Activated CD4-positive, alpha-beta T cell treated with anti-CD3 and anti-CD28 coated beads for 36 hours (primary cell): ENCODE data around the gene MYO3B. TPM values are rescaled to one million over a fixed set of nuclear protein-coding genes. Genes with fewer than 3 reads are reported as not detected.

Source experiments
- ATAC-seq: fragments of 200-7000 bp; cut with Tn5 transposase; one replicate; pipeline ENCODE4 v1.10.0; 2021; ENCODE audit warnings: mild to moderate bottlenecking, moderate library complexity
- CTCF ChIA-PET: fragments of 350-600 bp; sonication (Branson Sonifier 250); formaldehyde crosslinking; loops from one replicate; lab custom pipeline; 2021; ENCODE audit warnings: antibody characterized with exemption; lab: Charles Lee
- POLR2A ChIA-PET: fragments of 350-600 bp; sonication (Branson Sonifier 250); formaldehyde crosslinking; loops from one replicate; lab custom pipeline; 2021; ENCODE audit warnings: antibody characterized with exemption, inconsistent platforms; lab: Charles Lee
- DNase-seq: peaks from one replicate; pipeline ENCODE4 v3.0.0-alpha.2; 2020
- H3K27ac Mint-ChIP-seq: one replicate; pipeline ENCODE4 v1.8.0; 2021; ENCODE audit warnings: mixed read lengths
- H3K27me3 Mint-ChIP-seq: one replicate; pipeline ENCODE4 v1.8.0; 2021; ENCODE audit warnings: mixed read lengths
- H3K36me3 Mint-ChIP-seq: one replicate; pipeline ENCODE4 v1.8.0; 2021; ENCODE audit warnings: low read depth, mixed read lengths
- H3K4me1 Mint-ChIP-seq: one replicate; pipeline ENCODE4 v1.8.0; 2021; ENCODE audit warnings: mixed read lengths
- H3K4me3 Mint-ChIP-seq: one replicate; pipeline ENCODE4 v1.8.0; 2021; ENCODE audit warnings: mild to moderate bottlenecking, moderate library complexity, mixed read lengths
- H3K9me3 Mint-ChIP-seq: one replicate; pipeline ENCODE4 v1.8.0; 2021; ENCODE audit warnings: low read depth, mixed read lengths
- intact Hi-C, 2 experiments: fragments of 100-400 bp; cut with DNase I in 1 of 2; cut with micrococcal nuclease in 1 of 2; formaldehyde crosslinking; loops; one replicate each; pipeline versions ENCODE4 v1.14.2 to v1.15.1; 2022 to 2024; cut with DNase I, micrococcal nuclease
- total RNA-seq, 2 experiments: library from RNA; stranded (reverse); gene quantifications; one replicate each; pipeline ENCODE4 v1.2.3, GENCODE V29; 2021

Gene MYO3B
- total RNA-seq, 2 experiments from 2014 or later: 0.97 to 1.2 TPM

DNA sequence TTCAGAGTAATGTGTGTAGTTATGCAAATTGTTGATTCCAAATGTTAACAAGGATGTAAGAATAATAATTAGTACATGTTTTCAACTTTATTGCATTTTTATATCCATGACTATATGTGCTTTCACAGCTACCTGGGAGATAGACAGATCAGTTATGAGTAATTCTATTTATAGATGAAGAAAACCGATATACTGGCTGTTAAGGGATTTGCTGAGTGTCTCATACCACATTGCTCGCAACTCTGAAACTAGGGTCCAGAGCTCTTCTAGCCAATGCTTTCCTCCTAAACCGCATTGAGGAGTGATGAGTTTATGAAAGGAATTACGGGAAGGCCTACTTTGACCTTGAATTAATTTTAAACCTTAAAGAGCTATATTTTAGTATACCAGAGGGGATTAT is 202.3 kb downstream of the MYO3B start:
- peaks cover 7% of the 10 kb centered on the region for H3K27me3 Mint-ChIP-seq
- no peak for DNase-seq
- H3K4me1 Mint-ChIP-seq: peaks cover 3% of the 10 kb centered on the region
- H3K27ac Mint-ChIP-seq: no peak overlapping the region
- intact Hi-C loops: no loop called here
- no peak overlapping the region for H3K4me3 Mint-ChIP-seq
- ATAC-seq: no peak
- CTCF ChIA-PET: interaction anchor here (0.6 to 3.7 kb wide), 7 partner anchors 11 to 493 kb away, joined by 3 to 18 read pairs (median 4); no protein-coding TSS in a partner anchor
- POLR2A ChIA-PET: interaction anchor here (0.6 kb wide), 1 partner anchor 32 kb away, joined by 5 read pairs; no protein-coding TSS in a partner anchor
- no peaks in the 10 kb centered on the region for H3K9me3 Mint-ChIP-seq
- H3K36me3 Mint-ChIP-seq: no peaks in the 10 kb centered on the region

DNA sequence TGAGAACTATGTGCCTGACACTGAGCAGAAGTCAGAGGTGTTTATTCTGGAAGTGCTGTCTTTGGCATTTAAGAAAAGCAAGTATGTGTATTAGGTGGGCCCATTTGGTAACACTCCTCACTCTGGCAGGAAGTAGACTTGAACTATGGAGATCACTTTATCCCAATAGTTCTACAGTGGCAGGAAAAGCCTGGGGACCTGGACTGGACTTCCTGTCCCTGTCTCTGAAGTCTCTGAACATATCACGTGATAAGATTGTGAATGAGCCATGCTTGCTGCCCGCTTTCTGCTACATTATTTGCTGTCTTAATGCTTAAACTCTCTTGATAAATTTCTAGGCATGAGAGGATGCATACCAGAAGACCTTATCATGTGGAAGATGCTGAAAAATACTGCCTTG is 203.7 kb downstream of the MYO3B start:
- no peak overlapping the region for H3K4me3 Mint-ChIP-seq
- no peaks in the 10 kb centered on the region for H3K9me3 Mint-ChIP-seq
- DNase-seq: no peak
- H3K27ac Mint-ChIP-seq: no peak overlapping the region
- peaks cover 11% of the 10 kb centered on the region for H3K27me3 Mint-ChIP-seq
- CTCF ChIA-PET: interaction anchor here (0.8 to 1.0 kb wide), 2 partner anchors 21 to 28 kb away, joined by 3 read pairs; no protein-coding TSS in a partner anchor
- no peaks in the 10 kb centered on the region for H3K36me3 Mint-ChIP-seq
- POLR2A ChIA-PET: no interaction called here
- no peaks in the 10 kb centered on the region for H3K4me1 Mint-ChIP-seq
- intact Hi-C loops: no loop called here
- ATAC-seq: no peak

- H3K4me3 Mint-ChIP-seq: no peak overlapping the region
- ATAC-seq: no peak
- intact Hi-C loops: no loop called here
- ChIA-PET POLR2A (no interaction called here), CTCF (no interaction called here)
- no peaks in the 10 kb centered on the region for H3K9me3 Mint-ChIP-seq
- H3K36me3 Mint-ChIP-seq: no peaks in the 10 kb centered on the region
- no peak overlapping the region for H3K27ac Mint-ChIP-seq
- no peaks in the 10 kb centered on the region for H3K4me1 Mint-ChIP-seq
- peaks cover 20% of the 10 kb centered on the region for H3K27me3 Mint-ChIP-seq
- DNase-seq: no peak
Observed at GRCh38 chr2:170386554-170386953, 208.6 kb downstream of the MYO3B start.

GRCh38 chr2:170391018-170391417 is 213.1 kb downstream of the MYO3B start:
- CTCF ChIA-PET: interaction anchor here (0.8 to 1.7 kb wide), 3 partner anchors 13 to 30 kb away, joined by 4 to 7 read pairs (median 4); no protein-coding TSS in a partner anchor
- Mint-ChIP-seq H3K9me3 (no peaks in the 10 kb centered on the region), H3K36me3 (no peaks in the 10 kb centered on the region), H3K4me1 (no peaks in the 10 kb centered on the region), H3K4me3 (no peak overlapping the region), H3K27ac (no peak overlapping the region), H3K27me3 (peaks cover 24% of the 10 kb centered on the region)
- intact Hi-C loops: no loop called here
- DNase-seq (no peak), ATAC-seq (no peak)
- POLR2A ChIA-PET: no interaction called here

- no peak for DNase-seq
- Mint-ChIP-seq H3K9me3 (no peaks in the 10 kb centered on the region), H3K27ac (no peak overlapping the region), H3K27me3 (peaks cover 26% of the 10 kb centered on the region), H3K4me1 (no peaks in the 10 kb centered on the region), H3K36me3 (no peaks in the 10 kb centered on the region), H3K4me3 (no peak overlapping the region)
- no peak for ATAC-seq
- intact Hi-C loops: no loop called here
- POLR2A ChIA-PET: no interaction called here
- CTCF ChIA-PET: interaction anchor here (1.4 to 1.7 kb wide), 2 partner anchors 14 to 18 kb away, joined by 4 to 7 read pairs; no protein-coding TSS in a partner anchor
Observed at GRCh38 chr2:170391697-170392096, 213.8 kb downstream of the MYO3B start.

- H3K36me3 Mint-ChIP-seq: no peaks in the 10 kb centered on the region
- H3K4me1 Mint-ChIP-seq: no peaks in the 10 kb centered on the region
- POLR2A ChIA-PET: no interaction called here
- no peak overlapping the region for H3K27ac Mint-ChIP-seq
- H3K27me3 Mint-ChIP-seq: peaks cover 25% of the 10 kb centered on the region
- intact Hi-C loops: no loop called here
- H3K9me3 Mint-ChIP-seq: no peaks in the 10 kb centered on the region
- CTCF ChIA-PET: interaction anchor here (0.8 to 1.0 kb wide), 2 partner anchors 14 to 15 kb away, joined by 3 to 4 read pairs; no protein-coding TSS in a partner anchor
- H3K4me3 Mint-ChIP-seq: no peak overlapping the region
- ATAC-seq (no peak), DNase-seq (no peak)
Observed at GRCh38 chr2:170393861-170394498, 216.0 kb downstream of the MYO3B start.

GRCh38 chr2:170394641-170395387 is 216.9 kb downstream of the MYO3B start:
- peaks cover 25% of the 10 kb centered on the region for H3K27me3 Mint-ChIP-seq
- no peak for ATAC-seq
- ChIA-PET POLR2A (no interaction called here), CTCF (interaction anchor here (1.0 kb wide), 1 partner anchor 15 kb away, joined by 3 read pairs; no protein-coding TSS in a partner anchor)
- no peaks in the 10 kb centered on the region for H3K36me3 Mint-ChIP-seq
- intact Hi-C loops: no loop called here
- no peaks in the 10 kb centered on the region for H3K9me3 Mint-ChIP-seq
- H3K4me3 Mint-ChIP-seq: no peak overlapping the region
- H3K4me1 Mint-ChIP-seq: no peaks in the 10 kb centered on the region
- no peak for DNase-seq
- no peak overlapping the region for H3K27ac Mint-ChIP-seq

GRCh38 chr2:170396799-170397459 is 219.0 kb downstream of the MYO3B start:
- ChIA-PET CTCF (interaction anchor here (0.7 to 1.8 kb wide), 3 partner anchors 12 to 418 kb away, joined by 4 to 6 read pairs (median 5); no protein-coding TSS in a partner anchor), POLR2A (no interaction called here)
- Mint-ChIP-seq H3K9me3 (no peaks in the 10 kb centered on the region), H3K4me3 (no peak overlapping the region), H3K4me1 (no peaks in the 10 kb centered on the region), H3K36me3 (no peaks in the 10 kb centered on the region), H3K27ac (no peak overlapping the region), H3K27me3 (peaks cover 25% of the 10 kb centered on the region)
- DNase-seq (no peak), ATAC-seq (no peak)
- intact Hi-C loops: loop anchor here in 1 of 2 experiments (1.0 kb wide), 1 partner anchor 415 kb away; no protein-coding TSS in a partner anchor

- peaks cover 18% of the 10 kb centered on the region for H3K27me3 Mint-ChIP-seq
Observed at GRCh38 chr2:170401187-170401586, 223.2 kb downstream of the MYO3B start.

GRCh38 chr2:170404846-170405245 is 226.9 kb downstream of the MYO3B start:
- Mint-ChIP-seq H3K9me3 (no peaks in the 10 kb centered on the region), H3K36me3 (no peaks in the 10 kb centered on the region), H3K27me3 (peaks cover 18% of the 10 kb centered on the region), H3K27ac (no peak overlapping the region), H3K4me3 (no peak overlapping the region), H3K4me1 (peaks cover 5% of the 10 kb centered on the region)
- ATAC-seq: no peak
- intact Hi-C loops: loop anchor here (5.0 to 10.0 kb wide), 2 partner anchors 310 to 312 kb away; partner anchors contain the start of gene SP5 (in 2 of the 2)
- no peak for DNase-seq
- CTCF ChIA-PET: interaction anchor here (0.9 kb wide), 1 partner anchor 80 kb away, joined by 3 read pairs; no protein-coding TSS in a partner anchor
- POLR2A ChIA-PET: no interaction called here

More at GRCh38 chr2:170401187-170401586, 223.2 kb downstream of the MYO3B start:
- DNase-seq (no peak), ATAC-seq (no peak)
- Mint-ChIP-seq H3K36me3 (no peaks in the 10 kb centered on the region), H3K4me1 (no peaks in the 10 kb centered on the region), H3K4me3 (no peak overlapping the region), H3K9me3 (no peaks in the 10 kb centered on the region), H3K27ac (no peak overlapping the region)
- intact Hi-C loops: loop anchor here in 1 of 2 experiments (10.0 kb wide), 1 partner anchor 314 kb away; the partner anchor contains the start of gene SP5
- ChIA-PET POLR2A (no interaction called here), CTCF (no interaction called here)

DNA sequence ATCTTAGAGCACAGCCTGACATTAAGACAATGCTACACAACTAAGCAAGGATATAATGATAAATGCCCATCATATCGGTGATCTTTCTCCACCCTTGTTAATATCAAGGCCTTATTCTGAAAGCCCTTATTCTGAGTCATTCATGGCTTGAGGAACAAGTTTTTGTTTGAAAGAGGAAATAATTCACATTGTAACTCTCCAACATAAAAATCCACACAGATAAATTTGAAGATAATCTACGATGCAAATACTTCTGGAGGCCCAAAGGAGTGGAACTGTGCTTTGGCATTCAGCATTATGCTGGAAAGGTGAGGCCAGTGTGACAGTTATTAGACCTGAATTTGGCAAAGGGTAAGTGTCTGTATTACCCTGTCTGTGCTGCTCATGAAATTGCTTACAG is 227.4 kb downstream of the MYO3B start:
- Mint-ChIP-seq H3K36me3 (no peaks in the 10 kb centered on the region), H3K27me3 (peaks cover 18% of the 10 kb centered on the region), H3K27ac (no peak overlapping the region), H3K4me1 (peaks cover 5% of the 10 kb centered on the region), H3K9me3 (no peaks in the 10 kb centered on the region), H3K4me3 (no peak overlapping the region)
- CTCF ChIA-PET: interaction anchor here (0.9 kb wide), 1 partner anchor 81 kb away, joined by 3 read pairs; no protein-coding TSS in a partner anchor
- intact Hi-C loops: loop anchor here (5.0 to 10.0 kb wide), 2 partner anchors 309 to 312 kb away; partner anchors contain the start of gene SP5 (in 2 of the 2)
- POLR2A ChIA-PET: no interaction called here
- ATAC-seq (no peak), DNase-seq (no peak)
